Stimulated activated CD4-positive, alpha-beta T cell treated with anti-CD3 and anti-CD28 coated beads, Interleukin-4, amount 100 ng/mL, for 48 hours (primary cell): ENCODE results near the gene BBOF1.
"Not testable (repeated sequence)": the region's sequence is repeated elsewhere in the genome, so short reads cannot be mapped to it uniquely, and the experiment has no call there.

Experiments used
- DNase-seq, 2 donors: peaks; one replicate each; pipeline ENCODE4 v3.0.0-alpha.2; 2020; ENCODE audit warnings: low read depth in 2 of 2

The BBOF1 gene

DNA sequence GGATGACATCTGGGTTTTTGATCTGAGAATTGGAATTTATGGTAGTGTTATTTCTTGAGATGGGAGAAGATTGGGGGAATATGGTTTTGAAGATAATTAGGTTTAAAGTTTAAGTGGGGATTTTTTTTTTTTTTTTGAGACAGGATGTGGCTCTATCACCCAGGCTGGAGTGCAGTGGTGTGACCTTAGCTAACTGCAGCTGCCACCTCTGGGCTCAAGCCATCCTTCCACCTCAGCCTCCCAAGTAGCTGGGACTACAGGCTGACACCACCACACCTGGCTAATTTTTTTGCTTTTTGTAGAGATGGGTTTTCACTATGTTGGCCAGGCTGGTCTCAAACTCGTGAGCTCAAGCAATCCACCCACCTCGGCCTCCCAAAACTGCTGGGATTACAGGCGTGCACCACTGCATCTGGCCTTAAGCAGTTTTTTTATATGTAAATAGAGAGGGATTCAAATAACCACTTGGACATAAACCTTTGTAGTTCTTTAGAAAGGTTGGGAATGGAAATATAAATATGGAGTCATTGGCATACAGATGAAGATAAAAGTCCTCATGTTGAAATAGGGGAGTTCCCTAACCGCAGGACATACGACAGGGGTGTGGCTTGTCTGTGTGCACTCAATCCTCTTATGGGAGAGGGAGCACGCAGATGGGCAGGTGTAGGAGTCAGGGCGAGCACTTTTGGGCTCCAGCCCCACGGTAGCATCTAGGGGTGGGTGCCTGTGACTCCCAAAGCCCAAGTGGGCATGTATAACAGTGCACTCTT, 70.3 kb downstream of the BBOF1 start:
- no peak for DNase-seq

GRCh38 chr14:74105381-74105780, 86.2 kb downstream of the BBOF1 start:
- no peak for DNase-seq

DNA sequence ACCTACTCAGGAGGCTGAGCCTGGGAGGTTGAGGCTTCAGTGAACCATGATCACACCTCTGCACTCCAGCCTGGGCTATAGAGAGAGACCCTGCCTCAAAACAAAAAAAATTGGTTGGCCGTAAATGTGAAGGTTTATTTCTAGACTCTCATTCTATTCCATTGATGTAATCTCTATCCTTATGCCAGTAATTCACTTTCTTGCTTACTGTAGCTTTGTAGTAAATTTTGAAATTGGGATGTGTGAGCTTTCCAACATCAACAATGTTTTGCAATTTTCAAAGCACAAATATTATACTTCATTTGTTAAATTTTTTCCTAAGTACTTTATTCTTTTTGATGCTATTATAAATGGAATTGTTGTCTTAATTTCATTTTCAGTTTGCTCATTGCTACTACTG, 90.2 kb downstream of the BBOF1 start:
- no peak for DNase-seq

DNA sequence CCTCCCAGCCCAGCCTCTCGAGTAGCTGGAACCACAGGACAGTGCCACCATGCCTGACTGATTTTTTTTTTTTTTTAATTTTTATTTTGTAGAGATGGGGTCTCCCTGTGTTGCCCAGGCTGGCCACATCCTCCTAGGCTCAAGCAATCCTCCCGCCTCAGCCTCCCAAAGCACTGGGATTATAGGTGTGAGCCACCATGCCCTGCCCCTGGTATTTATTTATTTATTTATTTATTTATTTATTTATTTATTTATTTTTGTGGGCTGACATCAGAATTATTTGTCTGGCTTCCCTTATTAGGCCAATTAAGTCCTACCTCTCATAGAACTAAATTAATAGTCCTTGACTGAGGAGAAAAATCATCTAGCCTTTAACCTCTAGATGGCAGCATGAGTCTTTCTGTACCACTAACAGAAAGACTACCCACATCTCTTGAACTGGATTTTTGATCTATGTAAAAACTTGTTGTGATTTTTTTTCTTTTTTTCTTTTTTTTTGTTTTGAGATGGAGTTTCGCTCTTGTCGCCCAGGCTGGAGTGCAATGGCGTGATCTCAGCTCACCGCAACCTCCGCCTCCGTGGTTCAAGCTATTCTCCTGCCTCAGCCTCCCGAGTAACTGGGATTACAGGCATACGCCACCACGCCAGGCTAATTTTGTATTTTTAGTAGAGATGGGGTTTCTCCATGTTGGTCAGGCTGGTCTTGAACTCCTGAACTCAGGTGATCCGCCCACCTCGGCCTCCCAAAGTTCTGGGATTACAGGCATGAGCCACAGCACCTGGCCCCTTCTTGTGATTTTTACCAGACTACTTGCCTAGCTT, 92.5 kb downstream of the BBOF1 start:
- not testable (repeated sequence) for DNase-seq
